HEK293 (cell line): ENCODE measurements around the gene PLCB1.

Source experiments
- CTCF ChIP-seq: fragments of 450-650 bp; formaldehyde crosslinking; IDR thresholded peaks from 2 replicates; pipeline ENCODE4 v1.5.1; 2016; ENCODE audit warnings: missing biosample characterization, missing genetic modification characterization
- PRDM2 ChIP-seq: fragments of 450-650 bp; formaldehyde crosslinking; IDR thresholded peaks from 2 replicates; pipeline ENCODE4 v1.5.1; 2016; ENCODE audit warnings: missing biosample characterization, missing genetic modification characterization, borderline replicate concordance
- REPIN1 ChIP-seq: fragments of 450-650 bp; formaldehyde crosslinking; IDR thresholded peaks from 2 replicates; pipeline ENCODE4 v1.5.1; 2017; ENCODE audit warnings: missing biosample characterization, missing genetic modification characterization, low read depth
- REST ChIP-seq: fragments of 450-650 bp; formaldehyde crosslinking; IDR thresholded peaks from 2 replicates; pipeline ENCODE4 v1.5.1; 2016; ENCODE audit warnings: missing biosample characterization, missing genetic modification characterization
- SCRT2 ChIP-seq: fragments of 450-650 bp; formaldehyde crosslinking; IDR thresholded peaks from 2 replicates; pipeline ENCODE4 v1.5.1; 2016; ENCODE audit warnings: missing biosample characterization, missing genetic modification characterization
- TSHZ1 ChIP-seq: fragments of 450-650 bp; formaldehyde crosslinking; IDR thresholded peaks from 2 replicates; pipeline ENCODE4 v1.5.1; 2016; ENCODE audit warnings: missing biosample characterization, missing genetic modification characterization, borderline replicate concordance
- ZNF239 ChIP-seq: fragments of 450-650 bp; formaldehyde crosslinking; IDR thresholded peaks from 2 replicates; pipeline ENCODE4 v1.5.1; 2016; ENCODE audit warnings: missing biosample characterization, missing genetic modification characterization
- ZNF24 ChIP-seq: fragments of 450-650 bp; formaldehyde crosslinking; IDR thresholded peaks from 2 replicates; pipeline ENCODE4 v1.5.1; 2016; ENCODE audit warnings: missing biosample characterization, missing genetic modification characterization
- ZNF311 ChIP-seq: fragments of 450-650 bp; formaldehyde crosslinking; IDR thresholded peaks from 2 replicates; pipeline ENCODE4 v1.5.1; 2017; ENCODE audit warnings: missing biosample characterization, missing genetic modification characterization, borderline replicate concordance
- ZNF654 ChIP-seq: fragments of 450-650 bp; formaldehyde crosslinking; IDR thresholded peaks from 2 replicates; pipeline ENCODE4 v1.5.1; 2016; ENCODE audit warnings: low read depth, missing biosample characterization, missing genetic modification characterization
- ZSCAN5A ChIP-seq: fragments of 450-650 bp; formaldehyde crosslinking; IDR thresholded peaks from 2 replicates; pipeline ENCODE4 v1.5.1; 2016; ENCODE audit warnings: missing biosample characterization, missing genetic modification characterization

- TF ChIP-seq REST (tag by site-specific recombination), result no peak
- no peak for TF ChIP-seq PRDM2 (tag by site-specific recombination)
- no peak for TF ChIP-seq ZNF239
- no peak for TF ChIP-seq ZNF654 (tag by site-specific recombination)
- no peak for TF ChIP-seq CTCF (tag by site-specific recombination)
- no peak for TF ChIP-seq SCRT2 (tag by site-specific recombination)
- TF ChIP-seq ZNF311, result no peak
- no peak for TF ChIP-seq ZSCAN5A
- TF ChIP-seq TSHZ1 (tag by site-specific recombination), result no peak
- no peak for TF ChIP-seq REPIN1 (tag by site-specific recombination)
- TF ChIP-seq ZNF24, result no peak
Observed at GRCh38 chr20:8524101-8525016, 392.3 kb downstream of the PLCB1 start.
